GM23338 (cell line): Measurements from ENCODE around the gene CHRM1. TPM values are rescaled to one million over a fixed set of nuclear protein-coding genes. Genes with fewer than 3 reads are reported as not detected.

Experiments
- ATAC-seq: fragments of 200-7000 bp; cut with Tn5 transposase; 3 replicates; pipeline ENCODE4 v1.9.1; 2020
- DNase-seq: peaks from one replicate; pipeline ENCODE4 v3.0.0-alpha.2; 2015; ENCODE audit warnings: low spot score
- H2AFZ ChIP-seq: fragments of 200-600 bp; sonication (generic); 2 replicates; pipeline ENCODE4 v1.8.0; 2016; ENCODE audit warnings: antibody characterized with exemption, mild to moderate bottlenecking, moderate library complexity
- H3F3A ChIP-seq: fragments of 200-600 bp; sonication (generic); replicated peaks from 2 replicates; pipeline ENCODE4 v1.8.0; 2017; ENCODE audit warnings: antibody characterized with exemption, mixed run types, low read depth
- H3K27ac ChIP-seq: fragments of 200-600 bp; sonication (generic); 2 replicates; pipeline ENCODE4 v1.6.1; 2016; ENCODE audit warnings: low read depth
- H3K27me3 ChIP-seq: fragments of 200-600 bp; sonication (generic); 2 replicates; pipeline ENCODE4 v1.8.0; 2016; ENCODE audit warnings: mild to moderate bottlenecking, mixed run types, moderate library complexity; ENCODE audit not compliant: insufficient read depth
- H3K36me3 ChIP-seq: fragments of 200-600 bp; sonication (generic); 2 replicates; pipeline ENCODE4 v1.8.0; 2016; ENCODE audit warnings: mild to moderate bottlenecking; ENCODE audit not compliant: insufficient read depth
- H3K4me1 ChIP-seq: fragments of 200-600 bp; sonication (generic); 2 replicates; pipeline ENCODE4 v1.8.0; 2016; ENCODE audit warnings: mild to moderate bottlenecking, moderate library complexity; ENCODE audit not compliant: insufficient read depth
- H3K4me2 ChIP-seq: fragments of 200-600 bp; sonication (generic); 2 replicates; pipeline ENCODE4 v1.7.1; 2017; ENCODE audit warnings: mixed run types
- H3K4me3 ChIP-seq: fragments of 200-600 bp; sonication (generic); 2 replicates; pipeline ENCODE4 v1.6.1; 2016; ENCODE audit warnings: mixed run types
- H3K79me2 ChIP-seq: fragments of 200-600 bp; sonication (generic); replicated peaks from 2 replicates; pipeline ENCODE4 v1.8.0; 2017; ENCODE audit warnings: mild to moderate bottlenecking; ENCODE audit not compliant: insufficient read depth
- H3K9me2 ChIP-seq: fragments of 200-600 bp; sonication (generic); 2 replicates; pipeline ENCODE4 v1.8.0; 2017; ENCODE audit not compliant: insufficient read depth
- H4K20me1 ChIP-seq: fragments of 200-600 bp; sonication (generic); replicated peaks from 2 replicates; pipeline ENCODE4 v1.8.0; 2017; ENCODE audit warnings: mild to moderate bottlenecking; ENCODE audit not compliant: insufficient read depth
- H3K27ac Mint-ChIP-seq: 2 replicates; pipeline ENCODE4 v1.8.0; 2020; ENCODE audit warnings: inconsistent platforms, mild to moderate bottlenecking, moderate library complexity, mixed read lengths
- H3K27me3 Mint-ChIP-seq: 3 replicates; pipeline ENCODE4 v1.8.0; 2022; ENCODE audit warnings: low read depth, mild to moderate bottlenecking, moderate library complexity, mixed read lengths, inconsistent platforms; ENCODE audit not compliant: insufficient read depth, poor library complexity
- H3K36me3 Mint-ChIP-seq: 3 replicates; pipeline ENCODE4 v1.8.0; 2021; ENCODE audit warnings: low read depth, mild to moderate bottlenecking, inconsistent platforms, moderate library complexity, mixed read lengths
- H3K4me1 Mint-ChIP-seq: 3 replicates; pipeline ENCODE4 v1.8.0; 2020; ENCODE audit warnings: mild to moderate bottlenecking, inconsistent platforms, mixed read lengths
- H3K4me3 Mint-ChIP-seq: 3 replicates; pipeline ENCODE4 v1.8.0; 2021; ENCODE audit warnings: moderate library complexity, mild to moderate bottlenecking, inconsistent platforms, mixed read lengths
- H3K9me3 Mint-ChIP-seq: 3 replicates; pipeline ENCODE4 v1.8.0; 2020; ENCODE audit warnings: moderate library complexity, mild to moderate bottlenecking, inconsistent platforms, mixed read lengths
- CREB1 ChIP-seq: fragments of 250-450 bp; sonication (Bioruptor Pico); IDR thresholded peaks from 2 replicates; pipeline ENCODE4 v1.5.0; 2020; ENCODE audit warnings: low read depth, mild to moderate bottlenecking, moderate library complexity
- CTCF ChIP-seq, 2 experiments: fragments of 200-600 bp in 1 of 2; sonication (generic) in 1 of 2; conservative IDR thresholded peaks; 2 replicates each; pipeline versions ENCODE4 v1.5.1 to v1.6.1; 2016 to 2017; ENCODE audit warnings: antibody characterized with exemption in 2 of 2, low read depth in 2 of 2, mild to moderate bottlenecking in 2 of 2, moderate library complexity in 1 of 2
- ETS1 ChIP-seq: IDR thresholded peaks from 2 replicates; pipeline ENCODE4 v1.6.1; 2016; ENCODE audit warnings: antibody characterized with exemption
- EZH2phosphoT487 ChIP-seq: fragments of 200-600 bp; sonication (generic); IDR thresholded peaks from one replicate; pipeline ENCODE4 v1.8.1; 2018; ENCODE audit warnings: antibody characterized with exemption; ENCODE audit not compliant: unreplicated experiment
- NANOG ChIP-seq: IDR thresholded peaks from 2 replicates; pipeline ENCODE4 v1.6.1; 2016; ENCODE audit warnings: antibody characterized with exemption, borderline replicate concordance
- POLR2AphosphoS5 ChIP-seq: IDR thresholded peaks from 2 replicates; pipeline ENCODE4 v1.6.1; 2016; ENCODE audit warnings: antibody characterized with exemption, low read depth
- REST ChIP-seq: IDR thresholded peaks from one replicate; pipeline ENCODE4 v1.6.1; 2018; ENCODE audit warnings: antibody characterized with exemption; ENCODE audit not compliant: unreplicated experiment
- polyA plus RNA-seq: library from polyadenylated mRNA; unstranded; fragments of >200 nt; fragmentation: Nextera tagmentation; extraction: Ambion mirVana; gene quantifications from 2 replicates; pipeline ENCODE4 v1.2.1, GENCODE V29; 2016
- total RNA-seq: library from RNA; depleted of rRNA; stranded (reverse); fragments of >200 nt; shearing (Covaris generic); gene quantifications from 2 replicates; pipeline ENCODE4 v1.2.3, GENCODE V29; 2014

CHRM1 gene
- total and polyA plus RNA-seq, 2 experiments from 2014 or later, result 0.14 to 0.44 TPM

- no peak for TF ChIP-seq NANOG
- no peak for TF ChIP-seq ETS1
Measured at GRCh38 chr11:62933285-62933684, 12.1 kb upstream of the CHRM1 start.

GRCh38 chr11:62931499-62932278 is 10.5 kb upstream of the CHRM1 start:
- Histone ChIP-seq H4K20me1 (no peaks in the 10 kb centered on the region), H3K4me2 (no peak overlapping the region), H3K4me1 (peaks cover 25% of the 10 kb centered on the region), H3K27ac (no peak overlapping the region), H3K36me3 (no peaks in the 10 kb centered on the region), H3K9me2 (no peaks in the 10 kb centered on the region), H3K27me3 (peaks cover 39% of the 10 kb centered on the region), H3F3A (0 out of 2 replicates have a peak, but pooled peaks cover 6% of the 10 kb centered on the region), H3K4me3 (no peak overlapping the region), H3K79me2 (no peaks in the 10 kb centered on the region), H2AFZ (no peak overlapping the region)
- H3K9me3 Mint-ChIP-seq, result no peaks in the 10 kb centered on the region
- H3K27me3 Mint-ChIP-seq, result peaks cover 37% of the 10 kb centered on the region
- ATAC-seq, result no peak
- H3K36me3 Mint-ChIP-seq, result no peaks in the 10 kb centered on the region
- no peak for DNase-seq
- peaks cover 35% of the 10 kb centered on the region for H3K4me1 Mint-ChIP-seq
- TF ChIP-seq POLR2AphosphoS5 (no peak), CTCF (conservative IDR thresholded peaks at IDR 0.05; ENCODE audit: low read depth in 2 of 2) (no peak), EZH2phosphoT487 (no peak), REST (no peak), CREB1 (no peak), NANOG (no peak)
- H3K4me3 Mint-ChIP-seq, result no peak overlapping the region
- H3K27ac Mint-ChIP-seq, result no peak overlapping the region

More at GRCh38 chr11:62933285-62933684, 12.1 kb upstream of the CHRM1 start:
- H3K27me3 Mint-ChIP-seq, result peaks cover 24% of the 10 kb centered on the region
- Histone ChIP-seq H3K4me1 (peaks cover 9% of the 10 kb centered on the region), H3K27me3 (peaks cover 23% of the 10 kb centered on the region), H3K4me2 (no peak overlapping the region), H4K20me1 (no peaks in the 10 kb centered on the region), H3K9me2 (no peaks in the 10 kb centered on the region), H3K27ac (no peak overlapping the region), H3K4me3 (no peak overlapping the region), H3K36me3 (no peaks in the 10 kb centered on the region), H3F3A (0 out of 2 replicates have a peak, but pooled peaks cover under 1% of the 10 kb centered on the region), H3K79me2 (no peaks in the 10 kb centered on the region), H2AFZ (no peak overlapping the region)
- peaks cover 10% of the 10 kb centered on the region for H3K9me3 Mint-ChIP-seq
- ATAC-seq, result no peak; the same call in 2 of the 3 replicates
- DNase-seq, result peak; percentile 24
- peaks cover 7% of the 10 kb centered on the region; the same call in 1 of the 3 replicates for H3K36me3 Mint-ChIP-seq
- H3K27ac Mint-ChIP-seq, result no peak overlapping the region
- peaks cover 24% of the 10 kb centered on the region for H3K4me1 Mint-ChIP-seq
- H3K4me3 Mint-ChIP-seq, result no peak overlapping the region
